ENCODE data around the gene BAX.
"Not testable (repeated sequence)": the region's sequence is repeated elsewhere in the genome, so short reads cannot be mapped to it uniquely, and the experiment has no call there.

BAX gene

GRCh38 chr19:48954595-48955307 lies at the start of gene BAX:
TSS of gene BAX (plus strand) at chr19:48954875. CDS start at chr19:48954929, 54 bp downstream.
- DNase-seq: peak; percentile 97
- in situ Hi-C loops (cut with MboI; ENCODE audit: low pct_unique_long_range_greater_than_20kb, low sequenced_read_pairs): no loop called here

GRCh38 chr19:48905664-48906063 lies 49.0 kb upstream of the BAX start:
- in situ Hi-C loops (cut with MboI; ENCODE audit: low pct_unique_long_range_greater_than_20kb, low sequenced_read_pairs): no loop called here
- DNase-seq: no peak

GRCh38 chr19:48906324-48906723 lies 48.4 kb upstream of the BAX start:
- in situ Hi-C loops (cut with MboI; ENCODE audit: low pct_unique_long_range_greater_than_20kb, low sequenced_read_pairs): no loop called here
- DNase-seq: no peak

GRCh38 chr19:48907671-48908070 lies 47.0 kb upstream of the BAX start:
- DNase-seq: no peak
- in situ Hi-C loops (cut with MboI; ENCODE audit: low pct_unique_long_range_greater_than_20kb, low sequenced_read_pairs): no loop called here

DNA sequence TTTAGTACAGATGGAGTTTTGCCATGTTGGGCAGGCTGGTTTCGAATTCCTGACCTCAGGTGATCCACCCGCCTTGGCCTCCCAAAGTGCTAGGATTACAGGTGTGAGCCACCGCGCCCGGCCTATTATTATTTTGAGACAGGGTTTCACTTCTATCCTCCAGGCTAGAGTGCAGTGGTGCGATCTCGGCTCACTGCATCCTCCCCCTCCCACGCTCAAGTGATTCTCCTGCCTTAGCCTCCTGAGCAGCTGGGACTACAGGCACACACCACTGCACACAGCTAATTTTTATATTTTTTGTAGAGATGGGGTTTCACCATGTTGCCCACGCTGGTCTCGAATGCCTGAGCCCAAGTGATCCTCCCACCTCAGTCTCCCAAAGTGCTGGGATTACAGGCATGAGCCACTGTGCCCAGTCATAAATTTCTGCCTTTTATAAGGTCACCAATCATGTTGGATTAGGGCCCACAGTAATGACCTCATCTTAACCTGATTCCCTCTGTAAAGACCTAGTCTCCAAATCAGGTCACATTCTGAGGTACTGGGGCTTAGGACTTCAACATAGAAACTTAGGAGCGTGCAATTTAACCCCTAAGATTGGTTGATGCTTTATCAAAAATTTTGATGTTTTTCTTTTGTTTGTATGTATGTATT lies 45.1 kb upstream of the BAX start:
- in situ Hi-C loops (cut with MboI; ENCODE audit: low pct_unique_long_range_greater_than_20kb, low sequenced_read_pairs); DNase-seq: not testable (repeated sequence)

- in situ Hi-C loops (cut with MboI; ENCODE audit: low pct_unique_long_range_greater_than_20kb, low sequenced_read_pairs): no loop called here
- no peak for DNase-seq
Measured at GRCh38 chr19:48910803-48911202, 43.9 kb upstream of the BAX start.

DNA sequence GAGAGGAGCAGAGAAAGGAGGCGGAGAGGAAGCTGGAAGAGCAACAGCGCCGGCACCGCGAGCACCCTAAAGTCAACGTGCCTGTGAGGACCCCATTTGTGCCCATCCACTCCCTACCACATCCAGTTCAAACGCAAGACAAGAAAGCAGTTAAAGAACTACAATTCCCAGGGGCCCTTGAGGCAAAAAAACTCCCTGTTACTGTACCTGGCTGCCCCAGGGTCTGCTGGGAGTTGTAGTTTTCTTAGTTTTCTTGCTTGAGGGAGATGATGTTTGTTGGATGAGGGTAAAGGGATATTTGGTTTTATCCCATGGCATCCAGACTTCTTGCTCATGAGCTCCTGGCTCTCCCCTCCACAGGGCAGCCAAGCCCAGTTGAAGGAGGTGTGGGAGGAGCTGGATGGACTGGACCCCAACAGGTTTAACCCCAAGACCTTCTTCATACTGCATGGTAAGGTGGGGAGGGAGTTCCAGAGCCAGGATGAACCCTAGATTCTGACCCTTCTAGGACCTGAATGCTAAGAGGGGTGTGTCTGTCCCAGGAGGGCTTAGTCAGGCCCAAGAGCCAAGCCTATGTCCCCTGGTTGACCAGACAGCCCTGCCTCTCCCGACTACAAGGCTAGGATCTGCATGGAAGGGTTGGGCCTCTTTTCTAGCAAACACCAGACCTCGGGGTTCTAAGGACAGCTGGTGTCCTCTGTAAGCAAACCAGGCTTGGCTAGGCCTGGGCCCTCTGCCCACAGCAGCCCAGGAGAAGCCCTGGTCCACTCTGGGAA lies 41.4 kb upstream of the BAX start:
- peak; percentile 31 for DNase-seq
- in situ Hi-C loops (cut with MboI; ENCODE audit: low pct_unique_long_range_greater_than_20kb, low sequenced_read_pairs): no loop called here

GRCh38 chr19:48914181-48914580 lies 40.5 kb upstream of the BAX start:
- in situ Hi-C loops (cut with MboI; ENCODE audit: low pct_unique_long_range_greater_than_20kb, low sequenced_read_pairs): no loop called here
- DNase-seq: no peak

DNA sequence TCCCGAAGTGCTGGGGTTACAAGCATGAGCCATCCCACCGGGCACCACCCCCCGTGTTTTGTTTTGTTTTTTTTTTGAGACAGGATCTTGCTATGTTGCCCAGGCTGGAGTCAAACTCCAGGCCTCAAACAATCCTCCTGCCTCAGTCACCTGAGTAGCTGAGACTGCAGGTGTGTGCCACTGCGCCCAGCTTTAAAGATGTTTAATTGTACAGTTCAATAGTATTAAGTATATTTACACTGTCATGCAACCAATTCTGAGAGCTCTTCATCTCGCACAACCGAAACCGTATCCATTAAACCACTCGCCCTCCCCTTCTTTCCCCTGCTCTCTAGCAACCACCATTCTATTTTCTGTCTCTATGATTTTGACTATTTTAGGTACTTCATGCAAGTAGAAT lies 38.9 kb upstream of the BAX start:
- no peak for DNase-seq
- in situ Hi-C loops (cut with MboI; ENCODE audit: low pct_unique_long_range_greater_than_20kb, low sequenced_read_pairs): no loop called here

GRCh38 chr19:48918071-48918470 lies 36.6 kb upstream of the BAX start:
- in situ Hi-C loops (cut with MboI; ENCODE audit: low pct_unique_long_range_greater_than_20kb, low sequenced_read_pairs): no loop called here
- no peak for DNase-seq

- in situ Hi-C loops (cut with MboI; ENCODE audit: low pct_unique_long_range_greater_than_20kb, low sequenced_read_pairs): no loop called here
- peak; percentile 30 for DNase-seq
Measured at GRCh38 chr19:48918801-48919247, 35.9 kb upstream of the BAX start.

DNA sequence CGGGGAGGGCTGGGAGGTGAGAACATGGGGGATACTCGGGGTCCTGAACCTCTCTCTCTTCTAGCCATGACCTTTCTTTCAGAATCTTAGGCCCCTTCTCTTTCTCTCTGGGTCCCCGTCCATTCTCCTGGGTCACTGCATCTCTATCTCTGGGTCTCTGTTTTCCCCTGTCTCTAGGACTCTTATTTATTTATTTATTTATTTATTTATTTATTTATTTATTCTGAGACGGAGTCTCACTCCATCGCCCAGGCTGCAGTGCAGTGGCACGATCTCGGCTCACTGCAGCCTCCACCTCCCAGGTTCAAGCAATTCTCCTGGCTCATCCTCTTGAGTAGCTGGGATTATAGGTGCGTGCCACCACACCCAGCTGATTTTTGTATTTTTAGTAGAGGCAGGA lies 35.4 kb upstream of the BAX start:
- DNase-seq; in situ Hi-C loops (cut with MboI; ENCODE audit: low pct_unique_long_range_greater_than_20kb, low sequenced_read_pairs): not testable (repeated sequence)

DNA sequence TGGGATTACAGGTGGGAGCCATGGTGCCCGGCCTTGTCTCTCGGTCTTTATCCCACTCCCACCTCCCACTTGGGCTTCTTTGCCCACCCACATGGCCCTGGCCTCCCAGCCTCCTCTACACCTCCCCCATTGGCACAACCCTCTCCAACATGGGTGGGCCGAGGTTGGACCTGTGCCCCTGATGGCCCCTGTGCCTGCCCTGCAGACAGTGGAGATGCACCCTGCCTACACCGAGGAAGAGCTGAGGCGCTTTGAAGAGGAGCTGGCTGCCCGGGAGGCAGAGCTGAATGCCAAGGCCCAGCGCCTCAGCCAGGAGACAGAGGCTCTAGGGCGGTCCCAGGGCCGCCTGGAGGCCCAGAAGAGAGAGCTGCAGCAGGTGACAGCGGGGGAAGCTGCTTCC lies 33.7 kb upstream of the BAX start:
- DNase-seq: no peak
- in situ Hi-C loops (cut with MboI; ENCODE audit: low pct_unique_long_range_greater_than_20kb, low sequenced_read_pairs): no loop called here

- in situ Hi-C loops (cut with MboI; ENCODE audit: low pct_unique_long_range_greater_than_20kb, low sequenced_read_pairs): no loop called here
- DNase-seq: no peak
Measured at GRCh38 chr19:48921721-48922500, 32.8 kb upstream of the BAX start.

DNA sequence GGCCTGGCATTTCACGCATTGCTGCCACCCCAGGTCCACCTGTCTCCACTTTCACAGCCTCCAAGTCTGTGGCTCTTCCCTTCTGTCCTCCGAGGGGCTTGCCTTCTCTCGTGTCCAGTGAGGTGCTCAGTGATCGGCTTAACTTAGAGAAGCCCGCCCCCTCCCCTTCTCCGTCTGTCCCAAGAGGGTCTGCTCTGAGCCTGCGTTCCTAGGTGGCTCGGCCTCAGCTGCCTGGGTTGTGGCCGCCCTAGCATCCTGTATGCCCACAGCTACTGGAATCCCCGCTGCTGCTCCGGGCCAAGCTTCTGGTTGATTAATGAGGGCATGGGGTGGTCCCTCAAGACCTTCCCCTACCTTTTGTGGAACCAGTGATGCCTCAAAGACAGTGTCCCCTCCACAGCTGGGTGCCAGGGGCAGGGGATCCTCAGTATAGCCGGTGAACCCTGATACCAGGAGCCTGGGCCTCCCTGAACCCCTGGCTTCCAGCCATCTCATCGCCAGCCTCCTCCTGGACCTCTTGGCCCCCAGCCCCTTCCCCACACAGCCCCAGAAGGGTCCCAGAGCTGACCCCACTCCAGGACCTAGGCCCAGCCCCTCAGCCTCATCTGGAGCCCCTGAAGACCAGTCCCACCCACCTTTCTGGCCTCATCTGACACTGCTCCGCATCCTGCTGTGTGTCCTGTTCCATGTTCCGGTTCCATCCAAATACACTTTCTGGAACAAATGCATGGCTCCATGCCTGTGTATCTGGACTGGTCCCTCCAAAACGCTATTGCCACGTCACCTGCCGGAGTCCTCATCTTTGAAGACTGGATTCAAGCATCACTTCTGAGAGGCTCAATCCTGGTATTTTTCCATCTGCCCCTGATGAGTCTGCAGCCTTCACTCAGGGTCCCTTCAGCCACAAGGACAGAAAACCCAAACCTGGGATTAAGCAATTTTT lies 31.9 kb upstream of the BAX start:
- DNase-seq: no peak
- in situ Hi-C loops (cut with MboI; ENCODE audit: low pct_unique_long_range_greater_than_20kb, low sequenced_read_pairs): no loop called here

DNA sequence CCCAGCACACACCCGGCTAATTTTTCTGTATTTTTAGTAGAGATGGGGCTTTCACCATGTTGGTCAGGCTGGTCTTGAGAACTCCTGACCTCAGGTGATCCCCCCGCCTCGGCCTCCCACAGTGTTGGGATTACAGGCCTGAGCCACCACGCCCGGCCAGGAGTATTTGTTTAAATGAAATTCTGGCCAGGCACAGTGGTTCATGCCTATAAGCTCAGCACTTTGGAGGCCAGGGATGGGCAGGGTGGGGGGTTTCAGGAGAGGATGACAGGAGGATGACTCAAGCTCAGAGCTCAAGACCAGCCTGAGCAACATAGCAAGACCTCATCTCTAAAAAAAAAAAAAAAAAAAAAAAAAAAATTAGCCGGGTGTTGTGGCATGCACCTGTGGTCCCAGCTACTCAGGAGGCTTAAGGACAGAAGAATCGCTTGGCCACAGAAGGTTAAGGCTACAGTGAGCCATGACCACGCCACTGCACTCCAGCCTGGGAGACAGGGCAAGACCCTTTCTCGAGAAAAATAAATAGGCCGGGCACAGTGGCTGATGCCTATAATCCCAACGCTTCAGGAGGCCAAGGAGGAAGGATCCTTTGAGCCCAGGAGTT lies 29.3 kb upstream of the BAX start:
- in situ Hi-C loops (cut with MboI; ENCODE audit: low pct_unique_long_range_greater_than_20kb, low sequenced_read_pairs): no loop called here
- no peak for DNase-seq

- DNase-seq; in situ Hi-C loops (cut with MboI; ENCODE audit: low pct_unique_long_range_greater_than_20kb, low sequenced_read_pairs): not testable (repeated sequence)
Measured at GRCh38 chr19:48925890-48926289, 28.8 kb upstream of the BAX start.

DNA sequence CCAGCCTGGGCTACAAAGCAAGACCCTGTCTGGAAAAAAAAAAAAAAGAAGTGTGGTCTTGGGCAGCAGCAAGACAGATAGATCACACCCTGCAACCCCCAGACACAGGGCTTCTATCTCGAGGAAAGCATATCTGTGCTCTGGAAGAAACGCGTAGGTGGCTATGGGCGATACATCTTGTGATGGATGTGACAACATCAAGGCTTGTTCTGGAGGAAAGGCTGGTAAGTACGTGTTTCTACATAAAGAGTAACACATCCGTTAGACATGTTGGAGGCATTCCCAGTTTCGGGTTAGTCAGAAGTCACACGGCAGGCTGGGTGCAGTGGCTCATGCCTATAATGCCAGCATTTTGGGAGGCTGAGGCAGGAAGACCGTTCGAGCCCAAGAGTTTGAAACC lies 27.8 kb upstream of the BAX start:
- DNase-seq: no peak
- in situ Hi-C loops (cut with MboI; ENCODE audit: low pct_unique_long_range_greater_than_20kb, low sequenced_read_pairs): no loop called here
